OCI-LY7 (cell line): ENCODE data around the gene PEPD. TPM values are rescaled to one million over a fixed set of nuclear protein-coding genes. Genes with fewer than 3 reads are reported as not detected.

Experiments
- BruUV-seq: library from RNA; stranded (reverse); fragments of 400-500 nt; replicated peaks from 2 replicates; lab custom pipeline; 2021; lab: Mats Ljungman, UMichigan
- CTCF ChIA-PET: fragments of 300-600 bp; sonication (Branson Sonifier 250); formaldehyde crosslinking; loops from one replicate; lab custom pipeline; 2022; ENCODE audit warnings: antibody characterized with exemption; ENCODE audit not compliant: unreplicated experiment; lab: Charles Lee
- POLR2A ChIA-PET: fragments of 300-600 bp; sonication (Branson Sonifier 250); formaldehyde crosslinking; loops from one replicate; lab custom pipeline; 2022; ENCODE audit warnings: antibody characterized with exemption; lab: Charles Lee
- DNase-seq: peaks from one replicate; pipeline ENCODE4 v3.0.0-alpha.2; 2015; ENCODE audit warnings: low spot score
- H2AFZ ChIP-seq: fragments of 200-600 bp; sonication (generic), shearing (Covaris generic); 2 replicates; pipeline ENCODE4 v1.6.1; 2014; ENCODE audit warnings: mild to moderate bottlenecking, antibody characterized with exemption, low read length, moderate library complexity
- H3K27ac ChIP-seq: fragments of 200-600 bp; sonication (generic); 2 replicates; pipeline ENCODE4 v1.5.1; 2014; ENCODE audit warnings: mixed run types, low read depth, mild to moderate bottlenecking, moderate library complexity, low read length, inconsistent platforms; ENCODE audit not compliant: poor library complexity, severe bottlenecking
- H3K36me3 ChIP-seq: fragments of 200-600 bp; sonication (generic); 2 replicates; pipeline ENCODE4 v1.6.1; 2014; ENCODE audit warnings: mild to moderate bottlenecking, antibody characterized with exemption, low read length, moderate library complexity, mixed read lengths; ENCODE audit not compliant: insufficient read depth
- H3K4me1 ChIP-seq: fragments of 200-600 bp; sonication (generic); 2 replicates; pipeline ENCODE4 v1.5.1; 2014; ENCODE audit warnings: mild to moderate bottlenecking, low read length; ENCODE audit not compliant: insufficient read depth, poor library complexity, severe bottlenecking
- H3K4me2 ChIP-seq: fragments of 200-600 bp; sonication (generic); 2 replicates; pipeline ENCODE4 v1.6.1; 2014; ENCODE audit warnings: mild to moderate bottlenecking, low read length
- H3K4me3 ChIP-seq: fragments of 200-600 bp; sonication (generic); 2 replicates; pipeline ENCODE4 v1.5.1; 2014; ENCODE audit warnings: mild to moderate bottlenecking, low read depth, low read length; ENCODE audit not compliant: poor library complexity, severe bottlenecking
- H3K79me2 ChIP-seq: fragments of 200-600 bp; sonication (generic); 2 replicates; pipeline ENCODE4 v1.6.1; 2016; ENCODE audit warnings: low read depth, mild to moderate bottlenecking, low read length, moderate library complexity, mixed read lengths; ENCODE audit not compliant: insufficient read depth
- H3K9me2 ChIP-seq: fragments of 200-600 bp; sonication (generic); 2 replicates; pipeline ENCODE4 v1.6.1; 2016; ENCODE audit warnings: mild to moderate bottlenecking, low read length, mixed read lengths; ENCODE audit not compliant: insufficient read depth
- H3K9me3 ChIP-seq: fragments of 200-600 bp; sonication (generic); 2 replicates; pipeline ENCODE4 v1.6.1; 2014; ENCODE audit warnings: mild to moderate bottlenecking, mixed run types, low read length, mixed read lengths
- H4K20me1 ChIP-seq: fragments of 200-600 bp; sonication (generic); 2 replicates; pipeline ENCODE4 v1.6.1; 2014; ENCODE audit warnings: mild to moderate bottlenecking, antibody characterized with exemption, low read length, moderate library complexity, mixed read lengths; ENCODE audit not compliant: insufficient read depth
- CTCF ChIP-seq: fragments of 200-600 bp; sonication (generic); conservative IDR thresholded peaks from 2 replicates; pipeline ENCODE4 v1.5.1; 2014; ENCODE audit warnings: mild to moderate bottlenecking, antibody characterized with exemption, low read length, moderate library complexity, mixed read lengths
- EZH2phosphoT487 ChIP-seq: fragments of 200-600 bp; sonication (generic); IDR thresholded peaks from 2 replicates; pipeline ENCODE4 v1.6.1; 2018; ENCODE audit warnings: low read depth, borderline replicate concordance, mild to moderate bottlenecking, mixed run types, antibody characterized with exemption, low read length, moderate library complexity, mixed read lengths
- intact Hi-C: fragments of 100-400 bp; cut with micrococcal nuclease; formaldehyde crosslinking; loops from one replicate; pipeline ENCODE4 v1.10.0; 2022; ENCODE audit not compliant: unreplicated experiment
- total RNA-seq, 2 experiments: library from RNA; depleted of rRNA in 1 of 2; stranded (reverse); fragments of >200 nt in 1 of 2; shearing (Covaris generic) in 1 of 2; gene quantifications; 2 replicates each; pipeline ENCODE4 v1.2.3, GENCODE V29; 2014 to 2022

PEPD gene
- total RNA-seq, 2 experiments from 2014 or later, result 24.4 to 29.7 TPM

- H3K27ac ChIP-seq, result no peak overlapping the region
- H2AFZ ChIP-seq, result no peak overlapping the region
- no peaks in the 10 kb centered on the region for H4K20me1 ChIP-seq
Measured at GRCh38 chr19:33417751-33418150, 103.8 kb downstream of the PEPD start.

GRCh38 chr19:33416307-33417215 lies 105.0 kb downstream of the PEPD start:
- Histone ChIP-seq H3K9me2 (no peaks in the 10 kb centered on the region), H3K79me2 (no peaks in the 10 kb centered on the region), H3K9me3 (no peaks in the 10 kb centered on the region), H3K4me2 (peak overlapping the region; percentile 36; the same call in 1 of the 2 replicates), H4K20me1 (no peaks in the 10 kb centered on the region), H3K36me3 (no peaks in the 10 kb centered on the region), H3K4me3 (no peak overlapping the region), H3K4me1 (no peaks in the 10 kb centered on the region), H3K27ac (no peak overlapping the region), H2AFZ (no peak overlapping the region)
- DNase-seq, result peak; percentile 66
- no TSS peak for BruUV-seq
- intact Hi-C loops, result loop anchor here (1.0 kb wide), 1 partner anchor 355 kb away; no protein-coding TSS in a partner anchor
- CTCF ChIA-PET, result interaction anchor here (0.5 kb wide), 1 partner anchor 348 kb away, joined by 3 read pairs; no protein-coding TSS in a partner anchor
- POLR2A ChIA-PET, result no interaction called here
- no peak for TF ChIP-seq EZH2phosphoT487
- peak; percentile 84 for TF ChIP-seq CTCF

More at GRCh38 chr19:33417751-33418150, 103.8 kb downstream of the PEPD start:
- intact Hi-C loops, result no loop called here
- DNase-seq, result no peak
- no peak overlapping the region for H3K4me2 ChIP-seq
- H3K36me3 ChIP-seq, result no peaks in the 10 kb centered on the region
- CTCF ChIA-PET, result no interaction called here
- no TSS peak for BruUV-seq
- no peaks in the 10 kb centered on the region for H3K4me1 ChIP-seq
- H3K4me3 ChIP-seq, result no peak overlapping the region
- POLR2A ChIA-PET, result no interaction called here
- TF ChIP-seq EZH2phosphoT487 (no peak), CTCF (no peak)
- H3K9me2 ChIP-seq, result no peaks in the 10 kb centered on the region
- H3K79me2 ChIP-seq, result no peaks in the 10 kb centered on the region
- H3K9me3 ChIP-seq, result no peaks in the 10 kb centered on the region
